WTC11 (cell line): ENCODE data around the gene KRT24. TPM values are rescaled to one million over a fixed set of nuclear protein-coding genes. Genes with fewer than 3 reads are reported as not detected.

ENCODE experiments used
- ATAC-seq: fragments of 200-7000 bp; cut with Tn5 transposase; 2 replicates; pipeline ENCODE4 v1.10.0; 2021; ENCODE audit warnings: mild to moderate bottlenecking, moderate library complexity
- CTCF ChIA-PET: fragments of 300-600 bp; sonication (Branson Sonifier 250); formaldehyde crosslinking; loops from one replicate; lab custom pipeline; 2021; ENCODE audit warnings: antibody characterized with exemption; lab: Charles Lee
- POLR2A ChIA-PET: fragments of 350-600 bp; sonication (Branson Sonifier 250); formaldehyde crosslinking; loops from one replicate; lab custom pipeline; 2021; ENCODE audit warnings: antibody characterized with exemption; lab: Charles Lee
- DNase-seq: peaks from one replicate; pipeline ENCODE4 v3.0.0; 2021; ENCODE audit warnings: low spot score
- H3K27ac Mint-ChIP-seq: 2 replicates; pipeline ENCODE4 v1.8.0; 2021; ENCODE audit warnings: mixed read lengths
- H3K27me3 Mint-ChIP-seq: 2 replicates; pipeline ENCODE4 v1.8.0; 2021; ENCODE audit warnings: low read depth, mild to moderate bottlenecking, moderate library complexity, mixed read lengths
- H3K36me3 Mint-ChIP-seq: 2 replicates; pipeline ENCODE4 v1.8.0; 2021; ENCODE audit warnings: mixed read lengths
- H3K4me1 Mint-ChIP-seq: 2 replicates; pipeline ENCODE4 v1.8.0; 2022; ENCODE audit warnings: mixed read lengths
- H3K4me3 Mint-ChIP-seq: 2 replicates; pipeline ENCODE4 v1.8.0; 2021; ENCODE audit warnings: mild to moderate bottlenecking, moderate library complexity, mixed read lengths
- H3K9me3 Mint-ChIP-seq: 2 replicates; pipeline ENCODE4 v1.8.0; 2021; ENCODE audit warnings: mixed read lengths
- AR ChIP-seq: fragments of 250-450 bp; sonication (Bioruptor Pico); IDR thresholded peaks from 2 replicates; pipeline ENCODE4 v1.9.0; 2021; ENCODE audit warnings: mild to moderate bottlenecking
- CREB1 ChIP-seq: sonication (generic); formaldehyde crosslinking; IDR thresholded peaks from 2 replicates; pipeline ENCODE4 v1.8.0; 2023; ENCODE audit warnings: mild to moderate bottlenecking, missing genetic modification reagents
- ELF4 ChIP-seq: sonication (generic); formaldehyde crosslinking; IDR thresholded peaks from 2 replicates; pipeline ENCODE4 v1.8.1; 2022; ENCODE audit warnings: low read depth, mild to moderate bottlenecking, moderate library complexity, missing genetic modification reagents
- ETV6 ChIP-seq: sonication (generic); formaldehyde crosslinking; IDR thresholded peaks from 2 replicates; pipeline ENCODE4 v1.8.1; 2022; ENCODE audit warnings: mild to moderate bottlenecking, missing genetic modification reagents
- FOXJ3 ChIP-seq: sonication (generic); formaldehyde crosslinking; IDR thresholded peaks from 2 replicates; pipeline ENCODE4 v1.9.0; 2021; ENCODE audit warnings: missing genetic modification reagents, mild to moderate bottlenecking, borderline replicate concordance
- FOXP4 ChIP-seq: sonication (generic); formaldehyde crosslinking; IDR thresholded peaks from 2 replicates; pipeline ENCODE4 v1.8.0; 2022; ENCODE audit warnings: mild to moderate bottlenecking, missing genetic modification reagents
- GABPB1 ChIP-seq: sonication (generic); formaldehyde crosslinking; IDR thresholded peaks from 2 replicates; pipeline ENCODE4 v1.8.1; 2023; ENCODE audit warnings: mild to moderate bottlenecking, missing genetic modification reagents
- GRHL2 ChIP-seq: fragments of 250-450 bp; sonication (Bioruptor Pico); IDR thresholded peaks from 2 replicates; pipeline ENCODE4 v1.8.0; 2022; ENCODE audit warnings: mild to moderate bottlenecking, moderate library complexity; ENCODE audit not compliant: insufficient replicate concordance, severe bottlenecking
- PREB ChIP-seq: sonication (generic); formaldehyde crosslinking; IDR thresholded peaks from 2 replicates; pipeline ENCODE4 v1.8.1; 2022; ENCODE audit warnings: mild to moderate bottlenecking, missing genetic modification reagents, moderate library complexity, borderline replicate concordance
- SOX15 ChIP-seq: fragments of 250-450 bp; sonication (Bioruptor Pico); IDR thresholded peaks from 2 replicates; pipeline ENCODE4 v1.9.0; 2021; ENCODE audit warnings: mild to moderate bottlenecking
- TEAD4 ChIP-seq: sonication (generic); formaldehyde crosslinking; IDR thresholded peaks from 2 replicates; pipeline ENCODE4 v1.8.0; 2022; ENCODE audit warnings: mild to moderate bottlenecking, missing genetic modification reagents
- TP53 ChIP-seq: sonication (generic); formaldehyde crosslinking; IDR thresholded peaks from 2 replicates; pipeline ENCODE4 v1.8.1; 2023; ENCODE audit warnings: mild to moderate bottlenecking, missing genetic modification reagents
- ZBTB43 ChIP-seq: sonication (generic); formaldehyde crosslinking; IDR thresholded peaks from 2 replicates; pipeline ENCODE4 v1.8.1; 2023; ENCODE audit warnings: mild to moderate bottlenecking, missing genetic modification reagents
- ZNF281 ChIP-seq: sonication (generic); formaldehyde crosslinking; IDR thresholded peaks from 2 replicates; pipeline ENCODE4 v1.8.0; 2023; ENCODE audit warnings: mild to moderate bottlenecking, missing genetic modification reagents
- ZNF317 ChIP-seq: sonication (generic); formaldehyde crosslinking; IDR thresholded peaks from 2 replicates; pipeline ENCODE4 v1.8.1; 2023; ENCODE audit warnings: low read depth, mild to moderate bottlenecking, moderate library complexity, missing genetic modification reagents, borderline replicate concordance
- ZNF512 ChIP-seq: sonication (generic); formaldehyde crosslinking; IDR thresholded peaks from 2 replicates; pipeline ENCODE4 v1.8.1; 2022; ENCODE audit warnings: missing genetic modification reagents, borderline replicate concordance
- total RNA-seq: library from RNA; stranded (reverse); gene quantifications from 3 replicates; pipeline ENCODE4 v1.2.3, GENCODE V29; 2021

KRT24 gene
- total RNA-seq, 1 experiment from 2014 or later: not detected

- CTCF ChIA-PET: interaction anchor here (1.2 kb wide), 1 partner anchor 162 kb away, joined by 3 read pairs; no protein-coding TSS in a partner anchor
- no peak overlapping the region for H3K4me3 Mint-ChIP-seq
- POLR2A ChIA-PET: no interaction called here
- H3K27ac Mint-ChIP-seq: no peak overlapping the region
- H3K4me1 Mint-ChIP-seq: no peaks in the 10 kb centered on the region
- peaks cover 6% of the 10 kb centered on the region; the same call in 1 of the 2 replicates for H3K27me3 Mint-ChIP-seq
- H3K36me3 Mint-ChIP-seq: no peaks in the 10 kb centered on the region
- ATAC-seq: no peak
- no peaks in the 10 kb centered on the region for H3K9me3 Mint-ChIP-seq
- no peak for TF ChIP-seq PREB (CRISPR knock-in tag)
- TF ChIP-seq CREB1 (CRISPR knock-in tag): no peak
- TF ChIP-seq FOXJ3 (CRISPR knock-in tag): no peak
- no peak for TF ChIP-seq GRHL2 (CRISPR knock-in tag)
- no peak for TF ChIP-seq ELF4 (CRISPR knock-in tag)
- no peak for TF ChIP-seq TEAD4 (CRISPR knock-in tag)
- TF ChIP-seq ZBTB43 (CRISPR knock-in tag): no peak
- TF ChIP-seq ZNF512: no peak
- TF ChIP-seq FOXP4 (CRISPR knock-in tag): no peak
- no peak for TF ChIP-seq ZNF281
- TF ChIP-seq ETV6 (CRISPR knock-in tag): no peak
- no peak for TF ChIP-seq TP53 (CRISPR knock-in tag)
- TF ChIP-seq GABPB1 (CRISPR knock-in tag): no peak
- TF ChIP-seq AR: no peak
- no peak for TF ChIP-seq ZNF317 (CRISPR knock-in tag)
- no peak for TF ChIP-seq SOX15 (CRISPR knock-in tag)
- DNase-seq: no peak
Observed at GRCh38 chr17:40722241-40722640, 18.7 kb upstream of the KRT24 start.
